Measurements from ENCODE around the gene MAP4K2. TPM values are rescaled to one million over a fixed set of nuclear protein-coding genes. Genes with fewer than 3 reads are reported as not detected.

The MAP4K2 gene
- total RNA-seq, 1 donor from 2014 or later, result 34.0 TPM

DNA sequence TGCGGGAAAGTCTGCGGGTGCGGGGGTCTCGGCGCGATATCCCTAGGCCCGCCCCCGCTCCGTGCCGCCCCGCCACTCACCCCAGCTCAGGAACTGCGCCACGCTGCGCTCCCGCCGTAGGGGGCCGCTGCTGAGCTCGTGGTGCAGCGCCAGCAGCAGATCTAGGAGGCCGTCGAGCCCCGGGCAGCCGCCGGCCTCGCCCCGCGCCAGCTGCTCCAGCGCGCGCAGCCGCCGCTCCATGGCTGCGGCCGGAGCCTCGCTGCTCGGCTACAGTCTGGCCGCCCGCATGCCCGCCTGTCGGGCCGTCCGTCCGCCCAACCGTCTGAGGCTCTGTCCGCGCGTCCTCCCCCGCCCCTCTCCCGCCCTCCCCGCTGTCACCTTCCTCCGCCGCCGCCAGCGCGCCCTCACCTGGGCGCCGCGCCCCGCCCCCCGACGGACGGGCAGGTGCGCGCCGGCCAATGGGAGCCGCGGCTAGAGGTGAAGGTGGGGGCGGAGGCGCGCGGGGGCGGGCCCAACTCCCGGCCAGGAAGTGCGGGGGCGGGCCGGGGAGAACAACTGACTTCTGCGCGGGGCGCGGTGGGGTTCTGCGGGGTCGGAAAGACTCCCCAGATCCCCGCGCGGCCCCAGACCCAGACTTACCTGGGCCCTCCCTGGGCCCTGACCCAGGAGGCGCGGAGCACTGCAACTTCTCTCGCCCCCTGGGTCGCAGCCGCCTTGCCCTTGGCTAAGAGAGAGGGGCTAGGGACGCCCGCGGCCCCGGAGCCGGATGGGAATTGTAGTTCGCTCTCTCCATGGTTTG lies 41.5 kb upstream of the MAP4K2 start, which contains the start of gene CDC42BPG:
CDC42BPG (minus strand) TSS at position 324 of the 799 bp plus-strand sequence; CDS start at position 240, 84 bp downstream.
- DNase-seq (ENCODE audit: low spot score in 2 of 2), result no peak
- TF ChIP-seq, protein P1, sequence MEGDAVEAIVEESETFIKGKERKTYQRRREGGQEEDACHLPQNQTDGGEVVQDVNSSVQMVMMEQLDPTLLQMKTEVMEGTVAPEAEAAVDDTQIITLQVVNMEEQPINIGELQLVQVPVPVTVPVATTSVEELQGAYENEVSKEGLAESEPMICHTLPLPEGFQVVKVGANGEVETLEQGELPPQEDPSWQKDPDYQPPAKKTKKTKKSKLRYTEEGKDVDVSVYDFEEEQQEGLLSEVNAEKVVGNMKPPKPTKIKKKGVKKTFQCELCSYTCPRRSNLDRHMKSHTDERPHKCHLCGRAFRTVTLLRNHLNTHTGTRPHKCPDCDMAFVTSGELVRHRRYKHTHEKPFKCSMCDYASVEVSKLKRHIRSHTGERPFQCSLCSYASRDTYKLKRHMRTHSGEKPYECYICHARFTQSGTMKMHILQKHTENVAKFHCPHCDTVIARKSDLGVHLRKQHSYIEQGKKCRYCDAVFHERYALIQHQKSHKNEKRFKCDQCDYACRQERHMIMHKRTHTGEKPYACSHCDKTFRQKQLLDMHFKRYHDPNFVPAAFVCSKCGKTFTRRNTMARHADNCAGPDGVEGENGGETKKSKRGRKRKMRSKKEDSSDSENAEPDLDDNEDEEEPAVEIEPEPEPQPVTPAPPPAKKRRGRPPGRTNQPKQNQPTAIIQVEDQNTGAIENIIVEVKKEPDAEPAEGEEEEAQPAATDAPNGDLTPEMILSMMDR (IDR thresholded peaks at IDR 0.05), result peak; percentile 61 to 75 (median 67)
- H3K27ac ChIP-seq, result no peak within 1 kb of the TSS
- H3K27me3 ChIP-seq, result no peaks in the 10 kb centered on the region
- H3K4me3 ChIP-seq, result peak within 1 kb of the TSS; percentile 40 to 64
- no peaks in the 10 kb centered on the region for H3K36me3 ChIP-seq
- H3K4me1 ChIP-seq, result peaks cover 8 to 13% of the 10 kb centered on the region in 2 donors
- intact Hi-C loops (cut with DNase I), result loop anchor here (5.0 kb wide), 1 partner anchor 168 kb away; the partner anchor contains the start of gene ARL2
- no peaks in the 10 kb centered on the region for H3K9me3 ChIP-seq

DNA sequence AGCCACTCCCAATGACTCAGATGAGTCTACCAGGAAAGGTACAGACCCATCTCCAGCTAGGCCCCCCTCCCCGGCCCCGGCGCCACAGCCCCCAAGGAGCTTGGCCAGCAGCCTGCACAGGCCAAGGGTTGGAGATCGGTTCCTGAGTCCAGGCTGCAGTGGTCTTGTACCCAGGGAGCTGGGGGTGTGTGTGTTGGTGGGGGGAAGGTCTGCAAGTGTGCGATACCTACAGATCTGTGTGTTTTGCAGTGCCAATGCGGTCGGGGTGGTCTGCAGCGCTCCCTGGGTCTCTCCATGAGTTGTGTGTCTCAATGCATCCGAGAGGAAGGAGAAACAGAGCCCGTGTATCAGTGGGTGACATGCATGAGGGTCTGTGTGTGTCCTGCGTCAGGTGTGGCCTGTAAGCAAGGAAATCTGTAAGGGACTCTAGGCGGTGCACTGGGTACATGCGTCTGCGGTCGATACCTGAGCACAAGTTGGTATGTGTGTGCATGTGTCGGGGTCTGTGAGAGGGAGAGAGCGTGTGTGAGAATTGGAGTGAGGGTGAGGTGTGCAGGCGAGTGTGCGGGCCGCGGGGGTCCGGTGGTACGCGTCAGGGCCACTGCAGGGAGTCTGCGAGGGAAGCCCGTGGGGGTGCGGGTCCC lies 40.8 kb upstream of the MAP4K2 start:
- DNase-seq (ENCODE audit: low spot score in 2 of 2), result no peak
- intact Hi-C loops (cut with DNase I), result no loop called here
- no peaks in the 10 kb centered on the region for H3K27me3 ChIP-seq
- no peaks in the 10 kb centered on the region for H3K9me3 ChIP-seq
- no peaks in the 10 kb centered on the region for H3K36me3 ChIP-seq
- H3K4me1 ChIP-seq, result peaks cover 4 to 6% of the 10 kb centered on the region in 2 donors
- H3K4me3 ChIP-seq, result peak overlapping the region; percentile 40 to 64
- no peak overlapping the region for H3K27ac ChIP-seq
- TF ChIP-seq, protein P1 (IDR thresholded peaks at IDR 0.05), result no peak

DNA sequence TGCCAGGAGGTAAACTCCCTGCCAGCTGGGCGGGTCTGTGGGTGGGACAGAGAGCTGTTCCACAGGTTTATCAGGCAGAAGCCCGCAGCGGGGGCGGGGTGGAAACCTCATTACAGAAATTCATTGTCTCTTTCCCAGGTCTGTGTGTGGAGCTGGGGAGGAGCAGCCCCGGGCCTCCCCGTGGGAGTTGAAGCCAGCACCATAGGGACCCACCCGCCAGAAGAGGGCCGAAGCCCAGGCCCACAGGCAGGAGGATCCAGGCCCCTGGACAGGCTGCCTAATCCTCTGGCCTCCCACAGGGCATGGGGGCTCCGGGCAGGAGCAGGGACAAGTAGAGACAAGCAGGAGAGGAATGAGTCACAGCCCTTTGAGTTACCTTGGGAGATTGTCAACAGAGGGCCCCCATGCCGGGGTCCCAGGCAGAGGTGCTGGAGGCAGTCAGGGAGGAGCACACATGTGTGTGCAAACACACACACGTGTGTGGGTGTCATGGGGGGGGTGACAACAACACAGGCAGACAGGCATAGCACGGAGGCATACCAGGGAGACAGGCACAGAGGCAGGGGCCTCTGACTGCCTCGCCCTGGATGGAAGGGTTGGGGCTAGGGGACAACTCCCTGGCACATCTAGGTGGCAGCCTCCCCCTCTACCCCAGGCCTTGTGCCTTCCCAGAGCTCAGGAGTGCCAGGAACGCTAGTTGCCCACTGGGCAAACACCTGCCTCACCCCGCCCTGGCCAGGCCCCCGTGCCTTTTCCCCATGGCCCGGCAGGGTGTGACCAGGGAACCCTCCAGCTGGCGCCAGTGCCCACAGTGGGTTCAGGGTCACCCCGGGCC lies 40.1 kb upstream of the MAP4K2 start:
- no peaks in the 10 kb centered on the region for H3K36me3 ChIP-seq
- no peak overlapping the region for H3K27ac ChIP-seq
- H3K4me3 ChIP-seq, result no peak overlapping the region
- TF ChIP-seq, protein P1 (IDR thresholded peaks at IDR 0.05), result no peak
- no peaks in the 10 kb centered on the region for H3K9me3 ChIP-seq
- no peaks in the 10 kb centered on the region for H3K27me3 ChIP-seq
- DNase-seq (ENCODE audit: low spot score in 2 of 2), result no peak
- peaks cover 3% of the 10 kb centered on the region in 2 donors for H3K4me1 ChIP-seq
- intact Hi-C loops (cut with DNase I), result no loop called here

DNA sequence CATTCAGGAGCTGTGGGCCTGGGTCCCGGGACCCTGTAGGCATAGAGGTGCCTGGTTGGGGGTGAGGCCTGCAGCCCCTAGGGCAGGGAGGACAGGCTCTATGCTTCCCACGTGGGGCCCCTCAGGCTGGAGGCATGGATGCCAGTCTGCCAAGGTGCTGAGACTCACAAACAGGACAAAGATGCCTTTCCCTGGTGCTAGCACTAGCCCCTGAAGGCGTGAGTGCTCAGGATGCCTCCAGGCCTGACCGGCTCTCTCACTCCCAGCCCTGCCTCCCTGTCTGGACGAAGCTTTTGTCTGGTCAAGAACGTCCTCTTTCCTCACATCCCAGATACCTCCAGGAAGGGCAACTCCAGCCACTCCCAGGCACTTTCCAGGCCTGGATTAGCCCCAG lies 39.3 kb upstream of the MAP4K2 start:
- Histone ChIP-seq H3K9me3 (no peaks in the 10 kb centered on the region), H3K27me3 (no peaks in the 10 kb centered on the region), H3K4me3 (no peak overlapping the region), H3K36me3 (no peaks in the 10 kb centered on the region), H3K27ac (no peak overlapping the region), H3K4me1 (peaks cover 1 to 2% of the 10 kb centered on the region in 2 donors)
- no peak for DNase-seq (ENCODE audit: low spot score in 2 of 2)
- intact Hi-C loops (cut with DNase I), result no loop called here
- TF ChIP-seq, protein P1 (IDR thresholded peaks at IDR 0.05), result no peak

DNA sequence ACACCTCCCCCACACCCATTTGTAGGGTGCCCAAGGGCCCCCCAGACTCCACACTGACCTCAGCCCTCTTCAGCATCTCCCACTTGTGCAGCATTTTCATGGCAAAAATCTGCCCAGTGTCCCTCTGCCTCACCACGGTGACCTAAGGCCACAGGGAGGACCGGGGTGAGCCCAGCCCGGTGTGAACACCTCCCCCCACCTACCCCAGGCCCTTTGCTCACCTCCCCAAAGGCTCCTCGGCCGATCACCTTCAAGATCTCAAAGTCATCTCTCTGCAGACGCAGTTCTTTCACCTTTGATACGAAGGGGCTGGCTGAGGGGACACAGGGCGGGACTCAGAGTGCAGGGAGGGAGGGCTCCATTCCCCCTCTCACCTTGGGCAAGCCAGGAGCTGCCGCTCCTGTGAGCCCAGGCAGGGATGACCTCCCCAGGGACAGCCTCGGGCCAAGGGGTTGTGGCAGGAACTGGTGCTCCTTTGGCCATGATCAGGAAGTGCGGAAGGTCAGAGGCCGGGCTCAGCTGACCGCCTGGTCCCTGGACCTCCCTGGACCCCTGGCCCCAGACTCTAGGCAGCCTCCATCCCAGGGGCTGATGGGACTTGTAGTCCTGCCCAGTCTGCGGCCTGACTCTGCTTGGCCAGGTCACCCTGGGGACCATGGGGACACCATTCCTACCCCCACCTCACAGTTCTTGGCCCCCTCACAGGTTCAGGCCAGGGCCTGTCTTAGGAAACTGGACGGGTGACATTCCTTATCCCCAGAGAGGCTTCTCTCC lies 38.8 kb upstream of the MAP4K2 start:
- intact Hi-C loops (cut with DNase I), result no loop called here
- Histone ChIP-seq H3K36me3 (no peaks in the 10 kb centered on the region), H3K4me3 (no peak overlapping the region), H3K27me3 (no peaks in the 10 kb centered on the region), H3K4me1 (no peaks in the 10 kb centered on the region), H3K9me3 (no peaks in the 10 kb centered on the region), H3K27ac (no peak overlapping the region)
- TF ChIP-seq, protein P1 (IDR thresholded peaks at IDR 0.05), result no peak
- DNase-seq (ENCODE audit: low spot score in 2 of 2), result no peak

All from ascending aorta (tissue), 2 donors.